Mesothelial cell of epicardium (in vitro differentiated cells): ENCODE measurements around the gene PDGFB. TPM values are rescaled to one million over a fixed set of nuclear protein-coding genes. Genes with fewer than 3 reads are reported as not detected.

Source experiments
- DNase-seq, 2 experiments: peaks; one replicate each; pipeline ENCODE4 v3.0.0; 2021; ENCODE audit warnings: low spot score in 2 of 2; ENCODE audit not compliant: unreplicated experiment in 2 of 2
- H3K27ac Mint-ChIP-seq: 2 replicates; pipeline ENCODE4 v1.8.0; 2021; ENCODE audit warnings: mixed read lengths
- H3K27me3 Mint-ChIP-seq: 2 replicates; pipeline ENCODE4 v1.8.0; 2021; ENCODE audit warnings: low read depth, mixed read lengths
- H3K36me3 Mint-ChIP-seq: 2 replicates; pipeline ENCODE4 v1.8.0; 2021; ENCODE audit warnings: mixed read lengths
- H3K4me1 Mint-ChIP-seq: 2 replicates; pipeline ENCODE4 v1.8.0; 2021; ENCODE audit warnings: mixed read lengths
- H3K4me3 Mint-ChIP-seq: 2 replicates; pipeline ENCODE4 v1.8.0; 2021; ENCODE audit warnings: mild to moderate bottlenecking, moderate library complexity, mixed read lengths
- H3K9me3 Mint-ChIP-seq: 2 replicates; pipeline ENCODE4 v1.8.0; 2021; ENCODE audit warnings: mixed read lengths
- CTCF ChIP-seq: fragments of 200-600 bp; sonication (generic); IDR thresholded peaks from one replicate; pipeline ENCODE4 v1.5.0; 2021; ENCODE audit warnings: antibody characterized with exemption; ENCODE audit not compliant: unreplicated experiment
- total RNA-seq: library from RNA; stranded (reverse); gene quantifications from 3 replicates; pipeline ENCODE4 v1.2.1, GENCODE V29; 2021

PDGFB gene
- total RNA-seq, 1 donor from 2014 or later = 14.7 TPM

- peak overlapping the region; percentile 54 for H3K27ac Mint-ChIP-seq
- DNase-seq = no peak
These were observed 10.8 kb upstream of the PDGFB start for GRCh38 chr22:39255449-39256185.

GRCh38 chr22:39254789-39255298 lies 10.1 kb upstream of the PDGFB start:
- H3K36me3 Mint-ChIP-seq = no peaks in the 10 kb centered on the region
- H3K4me3 Mint-ChIP-seq = no peak overlapping the region
- peaks cover 28% of the 10 kb centered on the region for H3K4me1 Mint-ChIP-seq
- no peaks in the 10 kb centered on the region for H3K27me3 Mint-ChIP-seq
- DNase-seq = no peak
- no peak overlapping the region for H3K27ac Mint-ChIP-seq
- no peak for TF ChIP-seq CTCF
- H3K9me3 Mint-ChIP-seq = no peaks in the 10 kb centered on the region

More at GRCh38 chr22:39255449-39256185, 10.8 kb upstream of the PDGFB start:
- no peaks in the 10 kb centered on the region for H3K27me3 Mint-ChIP-seq
- H3K36me3 Mint-ChIP-seq = no peaks in the 10 kb centered on the region
- TF ChIP-seq CTCF = no peak
- no peaks in the 10 kb centered on the region for H3K9me3 Mint-ChIP-seq
- peaks cover 28% of the 10 kb centered on the region for H3K4me1 Mint-ChIP-seq
- no peak overlapping the region for H3K4me3 Mint-ChIP-seq

GRCh38 chr22:39254122-39254521 lies 9.3 kb upstream of the PDGFB start:
- Mint-ChIP-seq H3K27me3 (no peaks in the 10 kb centered on the region), H3K4me3 (no peak overlapping the region)

GRCh38 chr22:39253435-39254070 lies 8.8 kb upstream of the PDGFB start:
- no peaks in the 10 kb centered on the region for H3K9me3 Mint-ChIP-seq
- H3K27ac Mint-ChIP-seq = peak overlapping the region; percentile 6
- H3K27me3 Mint-ChIP-seq = no peaks in the 10 kb centered on the region
- peak in 1 of 2 experiments; percentile 64 for DNase-seq
- H3K36me3 Mint-ChIP-seq = no peaks in the 10 kb centered on the region
- TF ChIP-seq CTCF = no peak
- peaks cover 28% of the 10 kb centered on the region for H3K4me1 Mint-ChIP-seq
- H3K4me3 Mint-ChIP-seq = no peak overlapping the region

More at GRCh38 chr22:39254122-39254521, 9.3 kb upstream of the PDGFB start:
- DNase-seq = no peak
- H3K27ac Mint-ChIP-seq = no peak overlapping the region
- no peak for TF ChIP-seq CTCF
- peaks cover 28% of the 10 kb centered on the region for H3K4me1 Mint-ChIP-seq
- no peaks in the 10 kb centered on the region for H3K36me3 Mint-ChIP-seq
- no peaks in the 10 kb centered on the region for H3K9me3 Mint-ChIP-seq

- H3K27ac Mint-ChIP-seq = peak overlapping the region; percentile 64
- no peak for TF ChIP-seq CTCF
- H3K9me3 Mint-ChIP-seq = no peaks in the 10 kb centered on the region
- H3K36me3 Mint-ChIP-seq = no peaks in the 10 kb centered on the region
- no peaks in the 10 kb centered on the region for H3K27me3 Mint-ChIP-seq
- H3K4me1 Mint-ChIP-seq = peaks cover 26% of the 10 kb centered on the region
- no peak overlapping the region for H3K4me3 Mint-ChIP-seq
- DNase-seq = no peak
These were observed 8.0 kb upstream of the PDGFB start for GRCh38 chr22:39252461-39253434.
